ENCODE data around the gene MFSD6L.
A peak's percentile ranks its signal among the peaks of the same experiment; 100 is the strongest.

MFSD6L gene

DNA sequence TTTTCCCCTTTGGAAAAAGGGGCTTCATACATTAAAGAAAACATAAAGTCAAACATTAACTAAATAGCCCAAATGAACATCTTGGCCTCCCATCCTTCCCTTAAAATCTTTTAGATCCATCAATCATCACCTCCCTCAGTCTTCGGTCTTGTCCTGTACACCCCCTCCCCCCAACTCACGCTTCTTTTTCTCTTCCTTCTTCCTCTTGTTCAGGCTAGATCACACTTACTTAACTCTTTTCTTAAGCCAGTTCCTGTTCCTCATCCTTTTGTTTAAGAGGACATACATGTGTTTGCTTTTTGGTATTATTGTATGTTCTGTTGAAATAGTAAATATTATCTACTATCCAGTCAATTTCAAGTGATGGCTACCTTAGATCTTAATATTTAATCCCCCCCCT is 5.5 kb downstream of the MFSD6L start:
- peaks cover 67 to 70% of the 10 kb centered on the region in 2 experiments for H3K4me1 ChIP-seq (ENCODE audit: control insufficient read depth in 1 of 2, insufficient read depth in 1 of 2, low read depth in 1 of 2, low read length in 1 of 2)
- peak overlapping the region; percentile 28 to 41 for H3K4me3 ChIP-seq (ENCODE audit: low read depth in 1 of 2, low read length in 1 of 2)
- TF ChIP-seq, protein P1, sequence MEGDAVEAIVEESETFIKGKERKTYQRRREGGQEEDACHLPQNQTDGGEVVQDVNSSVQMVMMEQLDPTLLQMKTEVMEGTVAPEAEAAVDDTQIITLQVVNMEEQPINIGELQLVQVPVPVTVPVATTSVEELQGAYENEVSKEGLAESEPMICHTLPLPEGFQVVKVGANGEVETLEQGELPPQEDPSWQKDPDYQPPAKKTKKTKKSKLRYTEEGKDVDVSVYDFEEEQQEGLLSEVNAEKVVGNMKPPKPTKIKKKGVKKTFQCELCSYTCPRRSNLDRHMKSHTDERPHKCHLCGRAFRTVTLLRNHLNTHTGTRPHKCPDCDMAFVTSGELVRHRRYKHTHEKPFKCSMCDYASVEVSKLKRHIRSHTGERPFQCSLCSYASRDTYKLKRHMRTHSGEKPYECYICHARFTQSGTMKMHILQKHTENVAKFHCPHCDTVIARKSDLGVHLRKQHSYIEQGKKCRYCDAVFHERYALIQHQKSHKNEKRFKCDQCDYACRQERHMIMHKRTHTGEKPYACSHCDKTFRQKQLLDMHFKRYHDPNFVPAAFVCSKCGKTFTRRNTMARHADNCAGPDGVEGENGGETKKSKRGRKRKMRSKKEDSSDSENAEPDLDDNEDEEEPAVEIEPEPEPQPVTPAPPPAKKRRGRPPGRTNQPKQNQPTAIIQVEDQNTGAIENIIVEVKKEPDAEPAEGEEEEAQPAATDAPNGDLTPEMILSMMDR (IDR thresholded peaks at IDR 0.05): no peak
- peak overlapping the region; percentile 89 for H3K27ac ChIP-seq
- H3K9me3 ChIP-seq: no peaks in the 10 kb centered on the region
- H3K27me3 ChIP-seq: no peaks in the 10 kb centered on the region
- peaks cover 22% of the 10 kb centered on the region for H3K36me3 ChIP-seq

DNA sequence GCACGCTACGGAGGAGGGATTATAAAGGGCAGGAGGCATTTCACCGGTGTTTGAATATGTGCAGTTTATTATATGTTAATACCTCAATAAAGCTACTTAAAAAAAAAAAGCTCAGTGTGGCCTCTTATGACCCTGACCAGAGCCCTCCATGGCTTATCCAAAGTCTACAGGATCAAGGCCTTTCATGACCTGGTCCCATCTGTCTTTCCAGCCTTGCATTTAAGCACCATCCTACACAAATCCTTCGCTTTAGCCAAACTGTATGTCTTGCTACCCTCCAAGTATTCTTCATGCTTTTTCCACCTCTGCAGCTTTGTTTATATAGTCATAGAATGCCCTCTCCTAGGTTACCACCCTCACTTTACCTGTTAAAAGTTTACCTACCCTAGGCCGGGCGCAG is 6.5 kb downstream of the MFSD6L start:
- Histone ChIP-seq H3K4me1 (ENCODE audit: control insufficient read depth in 1 of 2, insufficient read depth in 1 of 2, low read depth in 1 of 2, low read length in 1 of 2) (peaks cover 75% of the 10 kb centered on the region in 2 experiments), H3K4me3 (ENCODE audit: low read depth in 1 of 2, low read length in 1 of 2) (peak overlapping the region; percentile 12 to 49), H3K27ac (peak overlapping the region; percentile 89), H3K27me3 (no peaks in the 10 kb centered on the region), H3K9me3 (no peaks in the 10 kb centered on the region), H3K36me3 (peaks cover 12% of the 10 kb centered on the region)
- TF ChIP-seq, protein P1 (IDR thresholded peaks at IDR 0.05): no peak

DNA sequence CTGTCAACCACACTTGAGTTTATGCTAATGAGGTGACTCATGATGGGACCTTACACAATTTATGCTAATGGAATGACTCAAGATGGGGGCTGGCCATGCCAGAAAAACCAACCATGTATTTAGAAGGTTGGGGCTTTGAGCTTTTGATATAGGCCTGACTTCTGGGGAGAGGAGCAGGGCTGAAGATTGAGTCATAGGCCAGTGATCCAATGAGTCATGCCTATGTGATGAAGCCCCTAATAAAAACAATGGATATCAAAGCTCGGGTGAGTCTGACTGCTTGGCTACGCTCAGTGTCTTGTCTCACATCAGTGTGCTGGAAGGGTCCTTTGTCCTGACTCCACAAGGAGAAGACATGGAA is 7.3 kb downstream of the MFSD6L start:
- Histone ChIP-seq H3K9me3 (no peaks in the 10 kb centered on the region), H3K27me3 (no peaks in the 10 kb centered on the region), H3K36me3 (peaks cover 6% of the 10 kb centered on the region), H3K4me3 (ENCODE audit: low read depth in 1 of 2, low read length in 1 of 2) (peak overlapping the region; percentile 12 to 49), H3K27ac (peak overlapping the region; percentile 89), H3K4me1 (ENCODE audit: control insufficient read depth in 1 of 2, insufficient read depth in 1 of 2, low read depth in 1 of 2, low read length in 1 of 2) (peaks cover 75% of the 10 kb centered on the region in 2 experiments)
- TF ChIP-seq, protein P1 (IDR thresholded peaks at IDR 0.05): no peak

DNA sequence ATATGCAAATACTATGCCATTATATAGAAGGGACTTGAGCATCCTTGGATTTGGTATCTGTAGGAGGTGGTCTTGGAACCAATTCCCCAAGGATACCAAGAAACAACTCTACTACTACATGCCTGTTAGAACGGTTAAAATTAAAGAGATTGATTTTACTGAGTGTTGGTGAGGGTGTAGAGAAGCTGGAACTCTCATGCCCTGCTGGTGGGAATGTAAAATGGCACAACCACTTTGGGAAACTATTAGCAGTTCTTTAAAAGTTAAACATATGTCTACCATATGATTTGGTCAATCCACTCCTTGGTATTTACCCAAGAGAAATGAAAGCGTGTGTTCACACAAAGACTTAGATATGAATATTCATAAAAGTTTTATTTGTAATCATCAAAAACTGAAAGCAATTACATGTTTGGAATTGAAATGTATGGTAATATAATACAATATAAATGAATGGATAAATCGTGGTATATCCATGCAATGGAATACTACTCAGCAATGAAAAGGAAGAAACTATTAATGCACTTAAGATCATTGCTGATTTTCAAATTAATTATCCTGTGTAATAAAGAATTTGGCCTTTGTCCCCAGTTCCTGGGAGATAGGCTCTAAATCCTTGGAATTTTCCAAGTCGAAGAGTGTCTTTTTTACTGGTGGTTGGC is 7.8 kb downstream of the MFSD6L start:
- H3K4me1 ChIP-seq (ENCODE audit: control insufficient read depth in 1 of 2, insufficient read depth in 1 of 2, low read depth in 1 of 2, low read length in 1 of 2): peaks cover 75% of the 10 kb centered on the region in 2 experiments
- no peaks in the 10 kb centered on the region for H3K27me3 ChIP-seq

DNA sequence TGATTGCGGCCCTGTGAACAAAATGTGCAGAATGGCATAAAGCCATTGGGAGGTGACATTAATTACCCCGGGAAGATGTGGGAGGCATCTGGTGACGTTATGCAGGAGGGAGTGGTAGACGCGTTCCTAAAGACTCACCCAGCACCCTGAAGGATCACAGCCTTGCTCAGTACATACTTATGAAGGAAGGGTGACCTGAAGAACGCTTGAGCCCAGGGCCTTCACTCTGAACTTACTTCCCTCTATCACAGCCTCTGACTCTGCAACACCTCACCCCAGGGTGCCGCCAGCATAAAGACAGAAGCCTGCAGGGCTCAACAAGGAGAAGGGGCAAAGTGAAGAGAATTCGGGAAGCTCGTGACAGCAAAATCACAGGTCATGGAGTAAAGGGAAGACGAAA is 9.4 kb downstream of the MFSD6L start:
- Histone ChIP-seq H3K4me1 (ENCODE audit: control insufficient read depth in 1 of 2, insufficient read depth in 1 of 2, low read depth in 1 of 2, low read length in 1 of 2) (peaks cover 63 to 67% of the 10 kb centered on the region in 2 experiments), H3K36me3 (no peaks in the 10 kb centered on the region), H3K4me3 (ENCODE audit: low read depth in 1 of 2, low read length in 1 of 2) (no peak overlapping the region), H3K9me3 (no peaks in the 10 kb centered on the region), H3K27me3 (no peaks in the 10 kb centered on the region), H3K27ac (peak overlapping the region; percentile 61)
- TF ChIP-seq, protein P1 (IDR thresholded peaks at IDR 0.05): no peak

More for the DNA sequence above, 7.8 kb downstream of the MFSD6L start:
- TF ChIP-seq, protein P1 (IDR thresholded peaks at IDR 0.05): no peak
- peak overlapping the region in 1 of 2 experiments; percentile 12 for H3K4me3 ChIP-seq (ENCODE audit: low read depth in 1 of 2, low read length in 1 of 2)
- peaks cover 1% of the 10 kb centered on the region for H3K36me3 ChIP-seq
- no peaks in the 10 kb centered on the region for H3K9me3 ChIP-seq
- peak overlapping the region; percentile 89 for H3K27ac ChIP-seq
